Lower leg skin (tissue), 4 donors: ENCODE data around the gene TRIM71. TPM values are rescaled to one million over a fixed set of nuclear protein-coding genes. Genes with fewer than 3 reads are reported as not detected.

Experiments used
- DNase-seq, 2 donors: peaks; one replicate each; pipeline ENCODE4 v3.0.0-alpha.2; 2019; ENCODE audit warnings: low spot score in 2 of 2
- H3K4me3 ChIP-seq: fragments of 200-600 bp; sonication (generic); 2 replicates; pipeline ENCODE4 v1.5.1; 2017; ENCODE audit warnings: mild to moderate bottlenecking, low read depth; ENCODE audit not compliant: poor library complexity, severe bottlenecking
- POLR2A ChIP-seq, 2 donors: fragments of 450-650 bp; IDR thresholded peaks; one replicate each; pipeline ENCODE4 v1.6.1; 2016 to 2017; ENCODE audit warnings: antibody characterized with exemption in 2 of 2, mild to moderate bottlenecking in 1 of 2, moderate library complexity in 1 of 2
- WGBS, 2 donors: methylation state at CpG; one replicate each; pipeline ENCODE4 v1.1.5; 2018; 5-methylcytosine and 5-hydroxymethylcytosine counted together
- intact Hi-C: fragments of 100-400 bp; cut with DNase I; formaldehyde crosslinking; loops from one replicate; pipeline ENCODE4 v1.15.0; 2023; ENCODE audit warnings: low total_unique reads
- total RNA-seq, 4 donors: library from RNA; depleted of rRNA; stranded (reverse); fragments of >200 nt; gene quantifications; one replicate each; pipeline ENCODE4 v1.1.0, GENCODE V29; 2016
- TF ChIP-seq, protein P1 (sequence below), 3 donors: fragments of 450-650 bp; IDR thresholded peaks; one replicate each; pipeline ENCODE4 v1.5.1; 2016; ENCODE audit warnings: antibody characterized with exemption in 3 of 3, mild to moderate bottlenecking in 3 of 3, moderate library complexity in 2 of 3

Gene TRIM71
- total RNA-seq, 4 donors from 2014 or later = 0.03 TPM; not detected in 3

DNA sequence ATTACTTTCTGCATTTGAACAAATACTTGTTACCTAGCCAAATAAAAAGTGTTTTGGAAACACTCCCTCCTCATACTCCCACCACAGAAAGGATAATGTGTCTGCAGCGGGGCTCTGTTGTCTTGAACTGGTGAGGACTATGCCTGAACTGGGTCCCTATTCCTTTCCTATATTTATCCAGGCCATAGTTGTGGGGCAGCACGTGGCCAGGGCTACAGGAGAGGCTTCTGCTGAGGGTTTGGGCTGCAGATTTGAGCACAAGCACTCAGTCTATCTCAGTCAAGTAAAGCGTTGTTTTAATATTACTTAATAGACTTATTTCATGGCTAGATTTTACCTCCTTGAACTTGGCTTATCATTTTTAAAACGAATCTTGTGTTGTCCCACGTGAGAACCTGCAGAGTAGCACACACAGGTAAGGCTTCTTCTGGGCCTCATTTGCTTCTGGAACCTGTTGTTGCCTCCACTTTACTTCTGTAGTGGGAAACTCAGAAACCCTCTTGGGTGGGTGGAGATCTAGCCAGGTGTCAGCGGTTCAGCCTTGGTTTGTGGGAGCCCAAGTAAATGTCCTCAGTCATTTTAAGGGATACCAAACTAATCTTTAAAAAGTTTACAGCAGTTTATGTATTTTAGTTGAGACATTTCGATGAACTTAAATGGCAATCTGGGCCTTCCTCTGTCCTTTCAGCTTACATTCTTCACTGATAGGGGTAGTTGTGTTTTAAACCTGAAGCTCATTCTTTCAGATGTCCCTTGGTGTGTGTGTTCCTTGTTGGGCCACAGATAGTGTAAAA is 51.1 kb downstream of the TRIM71 start:
- WGBS, 2 donors = 87% methylated on average over 7 of the region's 7 CpGs
- no peak overlapping the region for H3K4me3 ChIP-seq
- no peak for TF ChIP-seq POLR2A (IDR thresholded peaks at IDR 0.05)
- intact Hi-C loops = no loop called here
- no peak for DNase-seq

DNA sequence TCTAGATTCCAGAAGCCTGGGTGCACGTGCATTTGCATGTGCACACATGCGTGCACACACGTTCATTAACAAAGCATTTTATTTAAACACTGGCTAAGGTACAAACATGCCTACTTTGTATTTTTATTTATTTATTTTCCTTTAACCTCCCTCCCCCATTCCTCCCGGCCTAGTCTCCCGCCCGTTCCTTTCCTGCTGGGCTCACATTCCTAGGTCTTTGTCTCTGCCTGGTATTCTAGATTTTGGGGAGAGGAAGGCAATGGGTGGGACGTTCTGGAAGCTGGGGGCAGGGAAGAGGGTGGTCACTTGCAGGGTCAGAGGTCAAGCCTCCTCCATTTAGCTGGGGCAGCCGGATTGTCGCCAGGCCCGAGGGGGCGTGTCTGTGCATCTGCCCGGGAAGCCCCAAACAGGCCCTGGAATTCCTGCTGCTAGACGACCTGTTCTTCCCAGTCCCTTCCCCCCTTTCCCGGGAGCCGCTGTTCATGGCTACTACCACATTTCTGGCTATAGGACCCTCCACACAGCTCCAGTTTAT is 51.8 kb downstream of the TRIM71 start:
- TF ChIP-seq POLR2A (IDR thresholded peaks at IDR 0.05) = no peak
- TF ChIP-seq, protein P1, sequence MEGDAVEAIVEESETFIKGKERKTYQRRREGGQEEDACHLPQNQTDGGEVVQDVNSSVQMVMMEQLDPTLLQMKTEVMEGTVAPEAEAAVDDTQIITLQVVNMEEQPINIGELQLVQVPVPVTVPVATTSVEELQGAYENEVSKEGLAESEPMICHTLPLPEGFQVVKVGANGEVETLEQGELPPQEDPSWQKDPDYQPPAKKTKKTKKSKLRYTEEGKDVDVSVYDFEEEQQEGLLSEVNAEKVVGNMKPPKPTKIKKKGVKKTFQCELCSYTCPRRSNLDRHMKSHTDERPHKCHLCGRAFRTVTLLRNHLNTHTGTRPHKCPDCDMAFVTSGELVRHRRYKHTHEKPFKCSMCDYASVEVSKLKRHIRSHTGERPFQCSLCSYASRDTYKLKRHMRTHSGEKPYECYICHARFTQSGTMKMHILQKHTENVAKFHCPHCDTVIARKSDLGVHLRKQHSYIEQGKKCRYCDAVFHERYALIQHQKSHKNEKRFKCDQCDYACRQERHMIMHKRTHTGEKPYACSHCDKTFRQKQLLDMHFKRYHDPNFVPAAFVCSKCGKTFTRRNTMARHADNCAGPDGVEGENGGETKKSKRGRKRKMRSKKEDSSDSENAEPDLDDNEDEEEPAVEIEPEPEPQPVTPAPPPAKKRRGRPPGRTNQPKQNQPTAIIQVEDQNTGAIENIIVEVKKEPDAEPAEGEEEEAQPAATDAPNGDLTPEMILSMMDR (IDR thresholded peaks at IDR 0.05) = no peak
- no peak overlapping the region for H3K4me3 ChIP-seq
- 86 to 89% methylated on average over 15 of the region's 15 CpGs for WGBS, 2 donors
- intact Hi-C loops = no loop called here
- DNase-seq = no peak

DNA sequence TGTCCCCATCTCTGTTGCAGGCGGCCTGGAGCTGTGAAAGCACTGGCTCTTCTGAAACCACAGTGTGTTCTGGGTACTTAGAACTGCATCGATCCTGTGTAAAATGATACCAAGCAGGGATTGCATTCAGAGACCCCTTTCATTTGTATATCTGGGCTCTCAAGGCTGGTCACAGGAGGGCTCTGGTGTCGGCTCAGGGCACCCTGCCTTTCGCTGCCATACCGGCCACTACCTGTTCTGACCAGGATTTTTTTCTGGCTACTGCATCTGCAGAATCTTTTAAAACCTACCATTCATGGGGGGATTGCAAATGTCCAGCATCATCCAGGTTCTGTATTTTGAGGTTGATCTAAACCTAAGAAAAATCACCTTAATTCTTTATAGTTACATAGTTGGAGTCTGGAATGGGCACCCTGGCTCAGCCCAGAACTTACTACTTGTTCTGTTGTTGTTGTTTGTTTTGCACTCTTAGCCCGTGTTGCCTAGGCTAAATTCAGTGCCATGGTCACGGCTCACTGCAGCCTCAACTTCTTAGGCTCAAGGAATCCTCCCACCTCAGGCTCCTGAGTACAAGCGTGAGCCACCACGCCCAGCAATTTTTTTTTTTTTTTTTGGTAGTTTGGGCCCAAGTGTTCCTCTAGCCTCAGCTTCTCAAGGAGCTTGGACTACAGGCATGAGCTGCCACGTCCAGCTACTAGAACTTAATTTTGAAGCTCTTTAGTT is 52.7 kb downstream of the TRIM71 start:
- no peak for DNase-seq
- no peak overlapping the region for H3K4me3 ChIP-seq
- no peak for TF ChIP-seq POLR2A (IDR thresholded peaks at IDR 0.05)
- TF ChIP-seq, protein P1 (IDR thresholded peaks at IDR 0.05) = no peak
- intact Hi-C loops = no loop called here
- WGBS, 2 donors = 75 to 84% methylated on average over 10 of the region's 10 CpGs

DNA sequence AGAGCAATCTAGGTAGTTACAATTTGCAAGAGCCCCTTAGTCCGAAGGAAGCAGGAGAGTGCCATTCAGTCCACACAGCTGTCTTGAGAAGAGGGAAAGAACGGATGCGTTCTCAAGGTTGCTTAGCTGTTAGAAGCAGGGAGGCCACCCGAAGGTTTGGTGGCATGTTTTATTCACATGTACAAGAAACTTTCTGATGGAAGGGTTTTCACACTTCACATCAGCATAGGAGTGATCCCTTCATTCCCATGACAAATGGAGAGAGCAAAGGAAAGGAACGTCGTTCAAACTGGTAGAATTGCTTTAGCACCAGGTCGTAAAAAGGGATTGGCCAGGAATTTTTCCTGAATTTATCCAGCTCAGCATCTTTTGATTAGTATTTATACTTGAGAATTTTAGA is 53.5 kb downstream of the TRIM71 start:
- H3K4me3 ChIP-seq = no peak overlapping the region
- no peak for DNase-seq
- TF ChIP-seq, protein P1 (IDR thresholded peaks at IDR 0.05) = no peak
- no peak for TF ChIP-seq POLR2A (IDR thresholded peaks at IDR 0.05)
- 77% methylated on average over 7 of the region's 7 CpGs for WGBS, 2 donors
- intact Hi-C loops = no loop called here

DNA sequence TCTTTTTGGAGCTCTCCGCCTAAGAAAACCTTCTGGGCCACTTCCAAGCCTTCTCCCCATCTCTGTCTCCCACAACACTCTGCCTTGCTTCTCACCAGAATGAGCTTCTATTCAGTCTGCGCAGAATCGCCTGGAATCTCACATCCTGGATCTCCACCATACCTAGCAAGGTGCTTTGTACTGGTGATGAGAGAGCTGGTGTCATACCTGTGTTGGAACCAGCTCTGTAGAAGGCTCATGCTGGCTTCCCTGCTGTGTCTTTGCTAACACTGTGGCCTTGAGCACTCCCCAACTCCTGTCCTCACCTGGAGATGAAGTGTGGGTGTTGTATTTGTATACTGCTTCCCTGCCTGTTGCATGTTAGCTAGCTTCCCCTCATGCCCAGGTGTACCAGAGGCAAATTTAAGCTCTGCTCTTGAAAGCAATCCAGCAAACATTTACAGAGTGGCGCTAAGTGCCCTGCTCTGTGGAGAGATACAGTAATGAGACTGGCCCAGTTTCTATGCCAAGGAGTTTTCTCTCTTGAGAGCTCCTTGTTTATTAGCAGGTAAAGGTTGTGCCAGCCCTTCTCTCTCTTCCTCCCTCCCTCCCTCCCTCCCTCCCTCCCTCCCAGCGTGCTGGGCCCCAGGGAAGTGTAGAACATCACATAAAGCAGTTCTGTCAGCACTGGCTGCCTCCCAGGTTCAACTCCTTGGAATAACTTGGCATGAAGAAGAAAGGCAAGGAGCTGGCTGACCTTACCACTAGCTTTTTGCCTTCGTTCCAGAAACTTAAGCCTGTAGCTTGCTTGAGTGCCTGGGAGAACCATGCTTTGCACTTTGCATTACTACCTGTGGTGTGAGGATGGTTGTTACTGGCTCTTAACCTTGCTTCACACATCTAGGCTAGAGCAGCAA is 54.9 kb downstream of the TRIM71 start:
- 44 to 48% methylated on average over 6 of the region's 6 CpGs for WGBS, 2 donors
- TF ChIP-seq POLR2A (IDR thresholded peaks at IDR 0.05) = no peak
- TF ChIP-seq, protein P1 (IDR thresholded peaks at IDR 0.05) = no peak
- intact Hi-C loops = no loop called here
- peak in 1 of 2 donors; percentile 42 for DNase-seq
- no peak overlapping the region for H3K4me3 ChIP-seq
